H54 (cell line): Measurements from ENCODE around the gene KLB.

Experiments
- DNase-seq: peaks from one replicate; pipeline ENCODE4 v3.0.0; 2011; ENCODE audit warnings: low spot score, mixed read lengths; ENCODE audit not compliant: insufficient read length
- FAIRE-seq: peaks from 3 replicates; lab custom pipeline; 2011; peaks lifted over from hg19 to GRCh38; lab: Jason Lieb, UNC
- POLR2A ChIP-seq: IDR thresholded peaks from 2 replicates; pipeline ENCODE4 v1.6.1; 2011; ENCODE audit warnings: low read depth, mild to moderate bottlenecking, low read length

KLB gene

DNA sequence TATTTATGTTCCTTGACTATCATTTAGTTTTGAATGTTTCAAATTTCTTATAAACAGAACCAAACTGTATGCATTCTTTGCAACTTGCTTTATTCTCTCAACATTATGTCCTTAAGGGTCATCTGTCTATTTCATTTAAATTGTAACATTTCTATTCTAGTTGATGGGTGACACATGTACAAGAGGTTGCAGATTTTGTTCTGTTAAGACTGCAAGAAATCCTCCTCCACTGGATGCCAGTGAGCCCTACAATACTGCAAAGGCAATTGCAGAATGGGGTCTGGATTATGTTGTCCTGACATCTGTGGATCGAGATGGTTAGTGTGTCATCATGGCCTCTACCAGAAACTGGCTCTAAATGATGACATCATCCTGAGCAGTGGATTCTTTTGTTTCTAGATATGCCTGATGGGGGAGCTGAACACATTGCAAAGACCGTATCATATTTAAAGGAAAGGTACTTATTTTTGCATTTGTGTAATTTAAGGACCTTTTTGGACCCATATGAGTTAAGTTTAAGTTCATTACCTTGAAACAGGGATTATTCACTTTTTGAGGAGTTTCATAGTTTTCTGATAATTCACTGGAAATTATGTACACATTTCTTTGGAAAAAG is 58.3 kb downstream of the KLB start:
- peak; percentile 25 for DNase-seq
- peak; percentile 71 for FAIRE-seq

DNA sequence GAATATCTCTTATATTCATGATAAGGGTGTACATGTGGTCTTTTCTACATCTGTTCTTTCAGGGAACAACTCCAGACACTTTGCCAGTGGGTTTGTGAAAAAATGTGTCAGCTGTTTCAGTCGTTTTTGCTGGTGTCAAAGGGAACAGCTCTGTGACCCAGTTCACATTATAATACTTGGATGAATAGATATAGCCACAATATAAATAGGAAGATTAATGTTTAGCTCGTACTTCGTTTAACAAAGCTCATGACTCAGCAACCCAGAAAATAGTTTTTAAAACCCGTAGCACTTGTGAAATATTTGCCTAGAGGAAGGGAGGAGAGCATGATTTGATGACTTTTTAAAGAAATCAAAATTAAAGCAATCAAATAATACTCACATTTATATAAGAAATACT is 60.0 kb downstream of the KLB start:
- no peak for TF ChIP-seq POLR2A
- FAIRE-seq = no peak
- DNase-seq = no peak

More for the DNA sequence above, 58.3 kb downstream of the KLB start:
- no peak for TF ChIP-seq POLR2A

- no peak for TF ChIP-seq POLR2A
- no peak for FAIRE-seq
Observed at GRCh38 chr4:39467464-39467863, 60.7 kb downstream of the KLB start.

DNA sequence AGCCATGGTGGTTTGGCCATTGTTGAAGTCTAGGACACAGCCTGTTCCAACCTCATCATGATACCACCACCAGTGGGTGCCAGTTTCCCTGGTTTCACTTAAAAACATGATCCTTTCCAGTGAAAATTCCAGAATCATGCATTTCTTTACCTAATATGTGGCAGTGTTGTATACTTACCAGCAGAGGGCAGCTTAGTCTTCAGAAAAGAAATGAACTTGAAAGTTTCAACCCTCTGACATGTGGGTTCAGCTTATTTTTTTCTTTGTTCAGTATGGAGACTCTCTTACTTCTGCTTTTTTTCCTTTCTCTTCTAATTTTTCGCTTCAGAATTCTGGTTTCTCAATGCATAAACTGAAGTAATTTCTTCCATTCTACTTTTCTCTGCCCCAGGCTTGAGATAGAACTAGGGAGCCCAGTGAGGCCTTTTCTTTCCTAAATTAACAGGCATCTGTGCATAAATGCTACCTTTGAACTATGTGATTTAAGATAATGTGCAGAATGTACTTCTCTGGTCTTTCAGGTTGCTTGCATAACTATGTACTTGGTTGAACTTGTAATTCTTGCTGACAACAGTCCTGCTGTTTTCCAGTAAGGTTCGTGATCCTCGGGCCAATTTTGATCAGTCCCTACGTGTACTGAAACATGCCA is 62.8 kb downstream of the KLB start:
- DNase-seq = peak; percentile 20
- TF ChIP-seq POLR2A = no peak
- peak; percentile 95 for FAIRE-seq

More at GRCh38 chr4:39467464-39467863, 60.7 kb downstream of the KLB start:
- DNase-seq = no peak

DNA sequence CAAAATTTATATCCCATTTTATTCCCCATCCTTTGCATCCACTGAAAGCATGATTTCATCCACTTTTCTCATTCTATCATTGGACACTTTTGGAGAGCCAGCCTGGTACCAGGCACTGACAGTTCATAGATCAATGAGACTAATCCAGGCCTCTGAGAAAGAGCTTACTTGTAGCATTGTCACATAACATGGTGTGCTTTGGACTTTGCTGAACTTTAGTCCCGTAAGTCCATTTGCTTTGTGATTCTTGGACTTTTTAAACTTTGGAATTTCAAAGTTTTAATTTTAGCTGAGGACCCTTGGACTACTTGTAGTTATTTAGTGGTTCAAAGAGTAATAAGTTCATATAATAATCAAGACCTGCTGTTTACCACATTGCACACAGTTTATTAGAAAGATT is 63.7 kb downstream of the KLB start:
- no peak for TF ChIP-seq POLR2A
- FAIRE-seq (no peak), DNase-seq (no peak)

DNA sequence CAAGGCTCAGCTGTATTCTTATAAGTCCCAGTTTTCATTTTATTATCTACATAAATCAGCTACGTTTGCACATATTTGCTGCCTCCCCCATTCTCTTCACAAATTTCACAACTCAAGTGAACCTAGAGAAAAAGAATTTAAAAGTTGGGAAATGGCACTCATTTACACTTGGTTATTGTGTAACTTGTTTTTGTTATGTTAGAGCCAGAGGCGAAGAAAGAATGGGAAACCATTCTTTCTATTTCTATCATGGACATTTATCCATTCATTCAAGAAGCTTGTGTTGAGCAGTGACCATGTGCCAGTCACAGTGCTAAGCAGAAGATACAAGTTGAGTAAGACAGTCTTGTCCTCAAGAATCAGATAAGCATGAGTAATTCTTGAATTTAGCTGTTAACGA is 65.7 kb downstream of the KLB start:
- FAIRE-seq (no peak), DNase-seq (no peak)
- no peak for TF ChIP-seq POLR2A

GRCh38 chr4:39476187-39476895 is 69.6 kb downstream of the KLB start:
- FAIRE-seq = no peak
- no peak for TF ChIP-seq POLR2A
- no peak for DNase-seq

DNA sequence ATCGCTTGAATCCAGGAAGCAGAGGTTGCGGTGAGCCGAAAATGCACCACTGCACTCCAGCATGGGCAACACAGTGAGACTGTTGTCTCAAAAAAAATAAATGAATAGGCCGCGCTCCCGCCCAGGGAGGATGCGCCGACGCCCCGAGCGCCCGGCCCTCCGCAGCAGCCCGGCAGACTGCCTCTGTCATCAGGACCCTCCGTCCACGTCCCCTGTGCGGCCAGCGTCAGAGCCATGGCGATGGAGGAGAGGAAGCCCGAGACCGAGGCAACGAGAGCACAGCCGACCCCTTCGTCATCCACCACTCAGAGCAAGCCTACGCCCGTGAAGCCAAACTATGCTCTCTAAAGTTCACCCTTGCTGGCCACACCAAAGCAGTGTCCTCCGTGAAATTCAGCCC is 73.5 kb downstream of the KLB start:
- no peak for TF ChIP-seq POLR2A
- FAIRE-seq = no peak
- no peak for DNase-seq

- DNase-seq = no peak
- no peak for TF ChIP-seq POLR2A
Observed at GRCh38 chr4:39480902-39481695, 74.4 kb downstream of the KLB start.

DNA sequence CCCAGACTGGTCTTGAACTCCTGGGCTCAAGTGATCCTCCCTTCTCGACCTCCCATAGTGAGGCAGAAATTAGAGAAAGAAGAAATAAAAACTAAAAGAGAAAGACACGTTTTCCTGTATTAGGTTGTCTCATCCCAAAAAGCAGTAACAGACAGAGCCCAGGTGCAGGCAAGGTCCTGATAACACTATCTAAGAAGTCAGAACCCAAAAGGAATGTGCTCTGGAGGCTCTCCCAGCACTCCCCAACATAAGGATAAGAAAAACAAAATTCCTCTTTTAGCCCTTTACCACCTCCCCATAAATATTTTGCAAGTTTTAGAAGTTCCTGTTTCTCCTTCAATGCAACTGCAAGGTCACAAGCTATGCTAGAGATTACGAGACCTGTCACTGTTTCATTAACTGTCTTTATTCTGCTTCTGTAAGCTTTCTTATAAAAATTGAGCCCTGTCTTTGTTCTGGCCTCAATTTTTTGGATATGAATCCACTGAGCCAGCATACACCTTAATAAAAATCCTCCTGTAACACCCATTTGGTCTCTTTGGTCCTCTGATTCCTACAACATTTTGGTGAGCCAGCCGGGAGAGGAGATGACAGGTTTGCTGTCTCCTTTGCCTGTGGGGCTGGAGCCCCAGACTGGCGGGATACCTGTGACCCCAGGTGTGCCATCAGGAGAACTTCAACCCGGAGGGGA is 78.0 kb downstream of the KLB start:
- DNase-seq (no peak), FAIRE-seq (no peak)
- no peak for TF ChIP-seq POLR2A

More at GRCh38 chr4:39480902-39481695, 74.4 kb downstream of the KLB start:
- FAIRE-seq = no peak

GRCh38 chr4:39486221-39486804 is 79.6 kb downstream of the KLB start:
- DNase-seq = no peak
- FAIRE-seq = no peak
- no peak for TF ChIP-seq POLR2A

DNA sequence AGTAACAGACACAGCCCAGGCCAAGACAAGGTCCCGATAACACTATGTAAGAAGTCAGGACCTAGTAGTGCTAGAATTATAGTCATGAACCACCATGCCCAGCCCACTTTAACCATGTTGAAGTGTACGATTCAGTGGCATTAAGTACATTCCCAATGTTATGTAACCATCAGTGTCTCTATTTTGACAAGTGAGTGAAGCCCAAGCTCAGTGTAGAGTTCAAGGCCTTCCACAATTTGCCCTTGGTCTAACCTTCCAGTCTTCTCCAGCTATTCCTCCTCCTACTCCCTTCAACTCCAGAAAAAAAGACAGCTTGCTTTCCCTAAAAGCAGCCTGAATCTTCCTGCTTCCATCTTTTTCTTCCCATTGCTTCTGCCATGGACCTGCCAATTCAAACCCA is 83.6 kb downstream of the KLB start:
- FAIRE-seq = no peak
- no peak for TF ChIP-seq POLR2A
- no peak for DNase-seq

GRCh38 chr4:39494354-39494753 is 87.6 kb downstream of the KLB start:
- TF ChIP-seq POLR2A = no peak
- no peak for FAIRE-seq

More at GRCh38 chr4:39494354-39494753, 87.6 kb downstream of the KLB start:
- DNase-seq = no peak
